Activated CD8-positive, alpha-beta T cell treated with anti-CD3 and anti-CD28 coated beads for 36 hours (primary cell): ENCODE results near the gene BRF1. TPM values are rescaled to one million over a fixed set of nuclear protein-coding genes. Genes with fewer than 3 reads are reported as not detected.

Experiments used
- ATAC-seq: fragments of 200-7000 bp; cut with Tn5 transposase; one replicate; pipeline ENCODE4 v1.10.0; 2021; ENCODE audit warnings: mild to moderate bottlenecking, moderate library complexity
- CTCF ChIA-PET: fragments of 350-600 bp; sonication (Branson Sonifier 250); formaldehyde crosslinking; loops from one replicate; lab custom pipeline; 2021; ENCODE audit warnings: antibody characterized with exemption; lab: Charles Lee
- POLR2A ChIA-PET: fragments of 350-600 bp; sonication (Branson Sonifier 250); formaldehyde crosslinking; loops from one replicate; lab custom pipeline; 2021; ENCODE audit warnings: antibody characterized with exemption; lab: Charles Lee
- DNase-seq: peaks from one replicate; pipeline ENCODE4 v3.0.0-alpha.2; 2020
- H3K27ac Mint-ChIP-seq: one replicate; pipeline ENCODE4 v1.8.0; 2021; ENCODE audit warnings: mild to moderate bottlenecking, mixed read lengths
- H3K27me3 Mint-ChIP-seq: one replicate; pipeline ENCODE4 v1.8.0; 2021; ENCODE audit warnings: mixed read lengths
- H3K36me3 Mint-ChIP-seq: one replicate; pipeline ENCODE4 v1.8.0; 2021; ENCODE audit warnings: low read depth, mixed read lengths
- H3K4me1 Mint-ChIP-seq: one replicate; pipeline ENCODE4 v1.8.0; 2021; ENCODE audit warnings: low read depth, mixed read lengths
- H3K4me3 Mint-ChIP-seq: one replicate; pipeline ENCODE4 v1.8.0; 2021; ENCODE audit warnings: mild to moderate bottlenecking, moderate library complexity, mixed read lengths
- H3K9me3 Mint-ChIP-seq: one replicate; pipeline ENCODE4 v1.8.0; 2021; ENCODE audit warnings: mixed read lengths
- intact Hi-C: fragments of 100-400 bp; cut with micrococcal nuclease; formaldehyde crosslinking; loops from one replicate; pipeline ENCODE4 v1.10.0; 2022
- total RNA-seq, 2 experiments: library from RNA; stranded (reverse); gene quantifications; one replicate each; pipeline ENCODE4 v1.2.3, GENCODE V29; 2021
- TF ChIP-seq, protein P1 (sequence below): fragments of 200-600 bp; IDR thresholded peaks from one replicate; pipeline ENCODE4 v1.8.0; 2022; ENCODE audit warnings: antibody characterized with exemption, mild to moderate bottlenecking

The BRF1 gene
- total RNA-seq, 2 experiments from 2014 or later: 25.3 to 26.6 TPM

DNA sequence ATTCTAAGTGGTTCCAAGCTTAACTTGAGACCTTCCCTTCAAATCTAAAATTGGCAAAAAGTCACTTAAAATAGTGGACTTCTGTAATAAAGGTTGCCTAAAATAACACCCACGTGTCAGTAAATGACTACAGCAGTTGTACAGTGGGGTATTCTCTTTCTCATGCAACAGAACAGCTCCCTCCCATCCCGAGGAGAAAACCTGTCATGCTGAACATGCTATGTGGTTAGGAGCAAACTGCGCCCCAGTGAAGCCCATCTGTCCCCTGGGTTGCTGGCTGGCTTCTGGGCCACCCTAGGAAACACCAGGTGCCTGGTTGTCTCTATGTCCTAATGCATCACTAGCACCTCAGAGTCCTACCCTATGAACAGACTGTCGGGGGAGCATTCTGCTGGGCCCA, 49.8 kb downstream of the BRF1 start:
- DNase-seq (no peak), ATAC-seq (no peak)
- H3K4me1 Mint-ChIP-seq: peaks cover 12% of the 10 kb centered on the region
- no peaks in the 10 kb centered on the region for H3K9me3 Mint-ChIP-seq
- no peak overlapping the region for H3K27ac Mint-ChIP-seq
- no peak overlapping the region for H3K4me3 Mint-ChIP-seq
- TF ChIP-seq, protein P1, sequence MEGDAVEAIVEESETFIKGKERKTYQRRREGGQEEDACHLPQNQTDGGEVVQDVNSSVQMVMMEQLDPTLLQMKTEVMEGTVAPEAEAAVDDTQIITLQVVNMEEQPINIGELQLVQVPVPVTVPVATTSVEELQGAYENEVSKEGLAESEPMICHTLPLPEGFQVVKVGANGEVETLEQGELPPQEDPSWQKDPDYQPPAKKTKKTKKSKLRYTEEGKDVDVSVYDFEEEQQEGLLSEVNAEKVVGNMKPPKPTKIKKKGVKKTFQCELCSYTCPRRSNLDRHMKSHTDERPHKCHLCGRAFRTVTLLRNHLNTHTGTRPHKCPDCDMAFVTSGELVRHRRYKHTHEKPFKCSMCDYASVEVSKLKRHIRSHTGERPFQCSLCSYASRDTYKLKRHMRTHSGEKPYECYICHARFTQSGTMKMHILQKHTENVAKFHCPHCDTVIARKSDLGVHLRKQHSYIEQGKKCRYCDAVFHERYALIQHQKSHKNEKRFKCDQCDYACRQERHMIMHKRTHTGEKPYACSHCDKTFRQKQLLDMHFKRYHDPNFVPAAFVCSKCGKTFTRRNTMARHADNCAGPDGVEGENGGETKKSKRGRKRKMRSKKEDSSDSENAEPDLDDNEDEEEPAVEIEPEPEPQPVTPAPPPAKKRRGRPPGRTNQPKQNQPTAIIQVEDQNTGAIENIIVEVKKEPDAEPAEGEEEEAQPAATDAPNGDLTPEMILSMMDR: no peak
- ChIA-PET POLR2A (no interaction called here), CTCF (interaction anchor here (0.9 kb wide), 1 partner anchor 101 kb away, joined by 6 read pairs; no protein-coding TSS in a partner anchor)
- H3K27me3 Mint-ChIP-seq: no peaks in the 10 kb centered on the region
- H3K36me3 Mint-ChIP-seq: peaks cover 9% of the 10 kb centered on the region
- intact Hi-C loops: no loop called here

DNA sequence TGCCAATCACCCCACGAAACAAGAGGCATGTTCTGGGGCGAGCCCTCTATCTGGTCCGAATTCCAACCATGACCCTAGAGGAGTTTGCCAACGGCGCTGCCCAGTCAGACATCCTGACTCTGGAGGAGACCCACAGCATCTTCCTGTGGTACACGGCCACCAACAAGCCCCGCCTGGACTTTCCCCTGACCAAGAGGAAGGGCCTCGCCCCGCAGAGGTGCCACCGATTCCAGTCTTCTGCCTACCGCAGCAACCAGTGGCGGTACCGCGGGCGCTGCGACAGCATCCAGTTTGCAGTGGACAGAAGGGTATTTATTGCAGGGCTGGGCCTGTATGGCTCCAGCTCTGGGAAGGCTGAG, 50.8 kb downstream of the BRF1 start:
- no peaks in the 10 kb centered on the region for H3K27me3 Mint-ChIP-seq
- ChIA-PET CTCF (no interaction called here), POLR2A (no interaction called here)
- no peaks in the 10 kb centered on the region for H3K9me3 Mint-ChIP-seq
- H3K36me3 Mint-ChIP-seq: peaks cover 16% of the 10 kb centered on the region
- no peak overlapping the region for H3K27ac Mint-ChIP-seq
- peaks cover 20% of the 10 kb centered on the region for H3K4me1 Mint-ChIP-seq
- H3K4me3 Mint-ChIP-seq: peak overlapping the region; percentile 68
- intact Hi-C loops: no loop called here
- no peak for ATAC-seq
- TF ChIP-seq, protein P1: no peak
- no peak for DNase-seq

GRCh38 chr14:105249182-105250007, 51.4 kb downstream of the BRF1 start:
- POLR2A ChIA-PET: interaction anchor here (0.8 to 1.4 kb wide), 5 partner anchors 11 to 65 kb away, joined by 3 to 5 read pairs (median 4); partner anchors contain the start of genes BRF1 and PACS2

GRCh38 chr14:105248368-105249181, 52.2 kb downstream of the BRF1 start, which contains the start of gene BTBD6:
Gene BTBD6, plus strand, starts transcription at chr14:105248533. Its CDS starts 179 bp downstream, at chr14:105248712.
- H3K27ac Mint-ChIP-seq: peak within 1 kb of the TSS; percentile 59
- intact Hi-C loops: no loop called here
- ChIA-PET POLR2A (interaction anchor here (0.8 to 1.4 kb wide), 5 partner anchors 12 to 65 kb away, joined by 3 to 5 read pairs (median 4); partner anchors contain the start of genes BRF1 and PACS2), CTCF (interaction anchor here (0.5 to 2.2 kb wide), 9 partner anchors 22 to 1424 kb away, joined by 3 to 8 read pairs (median 3); no protein-coding TSS in a partner anchor)
- no peaks in the 10 kb centered on the region for H3K27me3 Mint-ChIP-seq
- peak within 1 kb of the TSS; percentile 74 for H3K4me3 Mint-ChIP-seq
- peaks cover 16% of the 10 kb centered on the region for H3K36me3 Mint-ChIP-seq
- H3K9me3 Mint-ChIP-seq: no peaks in the 10 kb centered on the region
- ATAC-seq (peak; percentile 97), DNase-seq (peak; percentile 90)
- TF ChIP-seq, protein P1: no peak
- peaks cover 26% of the 10 kb centered on the region for H3K4me1 Mint-ChIP-seq

More at GRCh38 chr14:105249182-105250007, 51.4 kb downstream of the BRF1 start:
- H3K4me3 Mint-ChIP-seq: peak overlapping the region; percentile 68
- peak overlapping the region; percentile 59 for H3K27ac Mint-ChIP-seq
- H3K27me3 Mint-ChIP-seq: no peaks in the 10 kb centered on the region
- TF ChIP-seq, protein P1: no peak
- no peaks in the 10 kb centered on the region for H3K9me3 Mint-ChIP-seq
- H3K36me3 Mint-ChIP-seq: peaks cover 16% of the 10 kb centered on the region
- ATAC-seq (no peak), DNase-seq (no peak)
- peaks cover 24% of the 10 kb centered on the region for H3K4me1 Mint-ChIP-seq
- intact Hi-C loops: no loop called here
- CTCF ChIA-PET: no interaction called here
